Astrocyte (in vitro differentiated cells and primary cell): Measurements from ENCODE around the gene MATN4. TPM values are rescaled to one million over a fixed set of nuclear protein-coding genes. Genes with fewer than 3 reads are reported as not detected.

Source experiments
- DNase-seq: peaks from one replicate; pipeline ENCODE4 v3.0.0-alpha.2; 2010; ENCODE audit warnings: low read depth
- FAIRE-seq: peaks from 2 replicates; lab custom pipeline; 2011; peaks lifted over from hg19 to GRCh38; lab: Jason Lieb, UNC
- H2AFZ ChIP-seq: 2 replicates; pipeline ENCODE4 v1.6.0; 2012; ENCODE audit warnings: low read depth, low read length, inconsistent platforms
- H3K27ac ChIP-seq: 2 replicates; pipeline ENCODE4 v1.5.1; 2011; ENCODE audit warnings: low read depth, low read length, inconsistent platforms
- H3K27me3 ChIP-seq: 2 replicates; pipeline ENCODE4 v1.6.0; 2011; ENCODE audit warnings: low read length, inconsistent platforms; ENCODE audit not compliant: insufficient read depth
- H3K36me3 ChIP-seq: 2 replicates; pipeline ENCODE4 v1.5.1; 2011; ENCODE audit warnings: low read length, inconsistent platforms; ENCODE audit not compliant: insufficient read depth
- H3K4me1 ChIP-seq: 2 replicates; pipeline ENCODE4 v1.5.1; 2011; ENCODE audit warnings: low read length, inconsistent platforms; ENCODE audit not compliant: insufficient read depth
- H3K4me2 ChIP-seq: 2 replicates; pipeline ENCODE4 v1.6.0; 2012; ENCODE audit warnings: low read length, inconsistent platforms
- H3K4me3 ChIP-seq: 2 replicates; pipeline ENCODE4 v1.5.1; 2011; ENCODE audit warnings: low read depth, mild to moderate bottlenecking, low read length, inconsistent platforms; ENCODE audit not compliant: insufficient read depth
- H3K79me2 ChIP-seq: 2 replicates; pipeline ENCODE4 v1.6.0; 2012; ENCODE audit warnings: mild to moderate bottlenecking, low read length, inconsistent platforms; ENCODE audit not compliant: insufficient read depth
- H3K9ac ChIP-seq: 2 replicates; pipeline ENCODE4 v1.6.0; 2012; ENCODE audit warnings: mild to moderate bottlenecking, low read length, inconsistent platforms
- H3K9me3 ChIP-seq: 2 replicates; pipeline ENCODE4 v1.5.1; 2012; ENCODE audit warnings: low read depth, mild to moderate bottlenecking, low read length, inconsistent platforms; ENCODE audit not compliant: insufficient read depth
- H4K20me1 ChIP-seq: 2 replicates; pipeline ENCODE4 v1.6.0; 2012; ENCODE audit warnings: low read length, inconsistent platforms; ENCODE audit not compliant: insufficient read depth
- H3K27ac Mint-ChIP-seq: one replicate; pipeline ENCODE4 v1.8.0; 2021; ENCODE audit warnings: mild to moderate bottlenecking, mixed read lengths; ENCODE audit not compliant: unreplicated experiment
- H3K27me3 Mint-ChIP-seq: one replicate; pipeline ENCODE4 v1.8.0; 2021; ENCODE audit warnings: low read depth, mixed read lengths; ENCODE audit not compliant: unreplicated experiment
- H3K36me3 Mint-ChIP-seq: one replicate; pipeline ENCODE4 v1.8.0; 2021; ENCODE audit warnings: low read depth, mixed read lengths; ENCODE audit not compliant: unreplicated experiment
- H3K4me1 Mint-ChIP-seq: one replicate; pipeline ENCODE4 v1.8.0; 2021; ENCODE audit warnings: low read depth, mixed read lengths; ENCODE audit not compliant: unreplicated experiment
- H3K4me3 Mint-ChIP-seq: one replicate; pipeline ENCODE4 v1.8.0; 2021; ENCODE audit warnings: mild to moderate bottlenecking, moderate library complexity, mixed read lengths; ENCODE audit not compliant: unreplicated experiment
- H3K9me3 Mint-ChIP-seq: one replicate; pipeline ENCODE4 v1.8.0; 2021; ENCODE audit warnings: mild to moderate bottlenecking, mixed read lengths; ENCODE audit not compliant: unreplicated experiment
- CTCF ChIP-seq: IDR thresholded peaks from 2 replicates; pipeline ENCODE4 v1.5.1; 2011; ENCODE audit warnings: low read depth, mild to moderate bottlenecking, inconsistent platforms, low read length, moderate library complexity; ENCODE audit not compliant: insufficient read depth
- EZH2 ChIP-seq: IDR thresholded peaks from 2 replicates; pipeline ENCODE4 v1.6.1; 2012; ENCODE audit warnings: mild to moderate bottlenecking, low read length, inconsistent platforms; ENCODE audit not compliant: insufficient read depth
- total RNA-seq: library from RNA; stranded (reverse); gene quantifications from 2 replicates; pipeline ENCODE4 v1.2.1, GENCODE V29; 2021

MATN4 gene
- total RNA-seq, 1 donor from 2014 or later, result 0.20 TPM

GRCh38 chr20:45339084-45339483 lies 31.0 kb upstream of the MATN4 start:
- Mint-ChIP-seq H3K9me3 (no peaks in the 10 kb centered on the region), H3K27ac (peak overlapping the region; percentile 88), H3K4me1 (peaks cover 73% of the 10 kb centered on the region), H3K36me3 (peaks cover 7% of the 10 kb centered on the region), H3K27me3 (no peaks in the 10 kb centered on the region), H3K4me3 (peak overlapping the region; percentile 34)
- H3K27ac ChIP-seq, result peak overlapping the region; percentile 100
- H3K79me2 ChIP-seq, result peaks cover 85% of the 10 kb centered on the region
- TF ChIP-seq EZH2 (no peak), CTCF (no peak)
- no peak for DNase-seq
- H3K27me3 ChIP-seq, result no peaks in the 10 kb centered on the region
- H3K4me3 ChIP-seq, result no peak overlapping the region
- H4K20me1 ChIP-seq, result peaks cover 32% of the 10 kb centered on the region
- peak overlapping the region; percentile 87 for H3K9ac ChIP-seq
- no peaks in the 10 kb centered on the region for H3K9me3 ChIP-seq
- H3K4me1 ChIP-seq, result peaks cover 78% of the 10 kb centered on the region
- FAIRE-seq, result no peak
- H3K36me3 ChIP-seq, result peaks cover 14% of the 10 kb centered on the region
- no peak overlapping the region for H3K4me2 ChIP-seq
- H2AFZ ChIP-seq, result no peak overlapping the region

- H3K36me3 ChIP-seq, result peaks cover 14% of the 10 kb centered on the region
- peak overlapping the region; percentile 87 for H3K9ac ChIP-seq
- no peak overlapping the region for H2AFZ ChIP-seq
- TF ChIP-seq CTCF, result no peak
- TF ChIP-seq EZH2, result no peak
- H3K4me2 ChIP-seq, result peak overlapping the region; percentile 81
- H3K27ac ChIP-seq, result peak overlapping the region; percentile 100
- no peak for FAIRE-seq
- H3K9me3 ChIP-seq, result no peaks in the 10 kb centered on the region
- no peaks in the 10 kb centered on the region for H3K9me3 Mint-ChIP-seq
- no peaks in the 10 kb centered on the region for H3K27me3 Mint-ChIP-seq
- H3K4me3 ChIP-seq, result peak overlapping the region; percentile 3
- H4K20me1 ChIP-seq, result peaks cover 32% of the 10 kb centered on the region
- H3K27ac Mint-ChIP-seq, result peak overlapping the region; percentile 88
- peaks cover 7% of the 10 kb centered on the region for H3K36me3 Mint-ChIP-seq
- H3K79me2 ChIP-seq, result peaks cover 81% of the 10 kb centered on the region
- no peaks in the 10 kb centered on the region for H3K27me3 ChIP-seq
- peak overlapping the region; percentile 14 for H3K4me3 Mint-ChIP-seq
- H3K4me1 ChIP-seq, result peaks cover 71% of the 10 kb centered on the region
- H3K4me1 Mint-ChIP-seq, result peaks cover 67% of the 10 kb centered on the region
- no peak for DNase-seq
These were observed 30.3 kb upstream of the MATN4 start for GRCh38 chr20:45338121-45339030.
